GM19438 (cell line): Measurements from ENCODE around the gene FXN.
"Not testable (repeated sequence)": the region's sequence is repeated elsewhere in the genome, so short reads cannot be mapped to it uniquely, and the experiment has no call there.

ENCODE experiments used
- ATAC-seq: cut with Tn5 transposase; IDR thresholded peaks from one replicate; pipeline ENCODE4 v1.9.1; 2021; ENCODE audit warnings: low read depth; ENCODE audit not compliant: unreplicated experiment

FXN gene

DNA sequence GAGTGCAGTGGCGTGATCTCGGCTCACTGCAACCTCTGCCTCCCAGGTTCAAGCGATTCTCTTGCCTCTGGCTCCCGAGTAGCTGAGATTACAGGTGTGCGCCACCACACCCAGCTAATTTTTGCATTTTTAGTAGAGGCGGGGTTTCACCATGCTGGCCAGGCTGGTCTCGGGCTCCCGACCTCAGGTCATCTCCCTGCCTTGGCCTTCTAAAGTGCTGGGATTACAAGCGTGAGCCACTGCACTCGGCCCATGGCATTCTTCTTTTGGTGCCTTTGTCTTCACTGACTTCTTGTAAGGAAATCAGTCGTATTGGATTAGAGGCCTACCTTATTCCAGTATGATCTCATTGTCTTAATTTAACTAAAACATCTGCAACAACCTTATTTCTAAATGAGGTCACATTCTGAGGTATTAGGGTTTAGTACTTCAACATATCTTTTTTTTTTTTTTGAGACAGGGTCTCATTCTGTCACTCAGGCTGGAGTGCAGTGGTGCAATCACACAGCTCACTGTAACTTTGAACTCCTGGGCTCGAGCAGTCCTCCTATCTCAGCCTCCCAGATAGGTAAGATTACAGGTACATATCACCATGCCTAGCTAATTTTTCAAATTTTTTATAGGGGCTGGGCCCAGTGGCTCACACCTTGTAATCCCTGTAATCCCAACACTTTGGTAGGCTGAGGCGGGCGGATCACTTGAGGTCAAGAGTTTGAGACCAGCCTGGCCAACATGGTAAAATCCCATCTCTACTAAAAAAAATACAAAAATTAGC is 59.0 kb downstream of the FXN start:
- not testable (repeated sequence) for ATAC-seq

- no peak for ATAC-seq
Measured at GRCh38 chr9:69097064-69097463, 61.5 kb downstream of the FXN start.

GRCh38 chr9:69097923-69098593 is 62.5 kb downstream of the FXN start:
- no peak for ATAC-seq

- ATAC-seq = not testable (repeated sequence)
Measured at GRCh38 chr9:69103348-69103996, 67.9 kb downstream of the FXN start.

DNA sequence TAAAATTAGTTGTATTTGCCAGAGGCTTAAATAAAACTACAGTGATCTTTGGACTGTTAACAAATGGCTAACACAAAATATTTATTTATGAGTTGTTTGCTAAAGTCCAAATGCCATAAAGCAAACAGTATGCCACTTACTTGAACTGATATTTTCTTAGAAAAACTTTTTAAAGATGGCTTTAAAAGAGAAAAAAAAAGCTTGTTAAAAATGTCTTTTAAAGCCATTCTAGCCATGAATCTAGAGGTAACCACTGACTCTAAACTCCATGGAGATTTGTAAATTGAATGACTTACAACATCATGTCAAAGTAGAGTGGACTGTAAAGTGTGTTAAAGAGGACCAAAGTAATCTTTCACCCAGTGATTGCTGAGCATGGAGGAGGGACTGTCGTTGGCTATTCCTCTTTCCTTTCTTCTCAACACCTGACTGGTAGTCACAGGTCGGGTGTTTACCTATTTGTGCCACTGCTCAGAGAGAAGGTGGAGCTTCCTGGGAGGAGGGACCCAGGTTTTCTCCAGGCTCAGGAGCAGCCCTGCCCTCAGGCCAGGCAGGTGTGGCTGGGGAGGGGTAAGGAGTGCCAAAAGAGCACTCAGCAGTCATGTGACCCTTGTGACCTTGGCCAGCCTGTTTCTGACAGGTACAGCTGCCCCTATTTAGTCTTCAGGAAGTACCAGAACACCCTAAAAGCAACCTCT is 69.4 kb downstream of the FXN start:
- no peak for ATAC-seq

GRCh38 chr9:69107771-69108170 is 72.2 kb downstream of the FXN start:
- ATAC-seq = no peak

DNA sequence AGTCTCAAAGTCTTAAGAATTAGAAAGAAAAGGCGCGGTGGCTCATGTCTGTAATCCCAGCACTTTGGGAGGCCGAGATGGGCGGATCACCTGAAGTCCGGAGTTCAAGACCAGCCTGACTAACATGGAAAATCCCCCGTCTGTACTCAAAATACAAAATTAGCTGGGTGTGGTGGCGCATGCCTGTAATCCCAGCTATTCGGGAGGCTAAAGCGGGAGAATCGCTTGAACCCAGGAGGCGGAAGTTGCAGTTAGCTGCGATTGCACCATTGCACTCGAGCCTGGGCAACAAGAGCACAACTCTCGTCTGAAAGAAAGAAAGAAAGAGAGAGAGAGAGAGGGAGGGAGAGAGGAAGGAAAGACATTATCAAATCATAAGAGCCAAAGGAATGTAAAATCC is 73.2 kb downstream of the FXN start:
- ATAC-seq = not testable (repeated sequence)

GRCh38 chr9:69109152-69109551 is 73.6 kb downstream of the FXN start:
- ATAC-seq = no peak

- ATAC-seq = not testable (repeated sequence)
Measured at GRCh38 chr9:69112646-69113045, 77.1 kb downstream of the FXN start.

- no peak for ATAC-seq
Measured at GRCh38 chr9:69115621-69116020, 80.1 kb downstream of the FXN start.

GRCh38 chr9:69118656-69119055 is 83.1 kb downstream of the FXN start:
- ATAC-seq = no peak

- peak; percentile 34 for ATAC-seq
Measured at GRCh38 chr9:69120380-69121154, 85.0 kb downstream of the FXN start.

GRCh38 chr9:69121155-69122081 is 85.9 kb downstream of the FXN start:
- peak; percentile 61 for ATAC-seq

GRCh38 chr9:69122082-69122548 is 86.6 kb downstream of the FXN start:
- ATAC-seq = peak; percentile 33

DNA sequence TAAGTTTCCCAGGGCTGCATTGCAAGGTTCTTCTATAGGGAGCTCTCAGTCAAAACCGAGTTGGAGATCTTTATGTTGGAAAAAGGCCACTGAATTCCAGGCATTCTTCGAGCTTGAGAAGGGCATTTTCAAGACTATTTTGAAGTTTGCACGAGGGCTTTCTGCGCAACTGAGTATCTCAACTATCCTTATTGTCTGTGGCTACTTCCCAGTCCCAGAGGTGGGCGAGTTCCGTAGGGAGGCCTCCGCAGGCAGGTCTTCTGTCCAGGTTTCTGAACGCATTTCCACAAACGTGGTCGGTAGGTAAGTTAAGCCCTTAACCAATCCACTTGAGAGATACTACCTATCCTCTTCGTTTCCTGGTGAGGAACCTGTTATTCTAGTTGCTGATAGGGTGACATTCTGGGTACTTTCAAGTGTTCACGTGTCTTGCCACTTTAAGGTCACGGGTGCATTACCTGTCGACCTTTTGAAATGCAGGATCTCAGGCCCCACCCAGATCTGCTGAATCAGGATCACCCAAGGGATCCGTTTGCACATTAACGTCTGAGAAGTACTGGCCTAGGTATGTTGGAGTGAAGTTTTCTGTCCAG is 87.1 kb downstream of the FXN start:
- ATAC-seq = no peak

GRCh38 chr9:69130456-69131441 is 95.2 kb downstream of the FXN start:
- ATAC-seq = no peak

- no peak for ATAC-seq
Measured at GRCh38 chr9:69131682-69132081, 96.1 kb downstream of the FXN start.

GRCh38 chr9:69132361-69132760 is 96.8 kb downstream of the FXN start:
- ATAC-seq = no peak
